HepG2 (cell line): Measurements from ENCODE around the gene NEK11. TPM values are rescaled to one million over a fixed set of nuclear protein-coding genes. Genes with fewer than 3 reads are reported as not detected.

ENCODE experiments used
- ATAC-seq: fragments of 200-7000 bp; cut with Tn5 transposase; 3 replicates; pipeline ENCODE4 v1.9.1; 2020; ENCODE audit warnings: mild to moderate bottlenecking, moderate library complexity
- BruUV-seq: library from RNA; stranded (reverse); fragments of 400-500 nt; replicated peaks from 2 replicates; lab custom pipeline; 2021; lab: Mats Ljungman, UMichigan
- CTCF ChIA-PET: fragments of 300-600 bp; formaldehyde crosslinking; extraction: SDS; loops from one replicate; lab custom pipeline; 2021; ENCODE audit warnings: low total read pairs, inconsistent platforms, low intra/inter-chr PET ratio; lab: Yijun Ruan, JAX
- POLR2A ChIA-PET: fragments of 350-600 bp; sonication (Branson Sonifier 250); formaldehyde crosslinking; loops from one replicate; lab custom pipeline; 2020; ENCODE audit warnings: antibody characterized with exemption, inconsistent platforms; lab: Yijun Ruan, JAX
- DNase-seq: peaks from one replicate; pipeline ENCODE4 v3.0.0-alpha.2; 2015; ENCODE audit warnings: low spot score
- FAIRE-seq: peaks from 3 replicates; lab custom pipeline; 2011; peaks lifted over from hg19 to GRCh38; lab: Jason Lieb, UNC
- H2AFZ ChIP-seq: one replicate; pipeline ENCODE4 v1.6.1; 2011; ENCODE audit warnings: low read length, inconsistent platforms
- H3K27ac ChIP-seq: fragments of 300-600 bp; 3 replicates; pipeline ENCODE4 v1.8.0; 2011; ENCODE audit warnings: mixed run types, mild to moderate bottlenecking, mixed read lengths, low read length, inconsistent platforms; ENCODE audit not compliant: insufficient read depth; ENCODE audit errors: extremely low read length
- H3K27me3 ChIP-seq, 2 experiments: fragments of 200-600 bp in 1 of 2; 2 replicates in 1 of 2; 3 replicates in 1 of 2; pipeline versions ENCODE4 v1.6.0 to v1.8.0; 2011; ENCODE audit warnings: low read length in 2 of 2, mild to moderate bottlenecking in 2 of 2, moderate library complexity in 2 of 2, inconsistent platforms in 1 of 2; ENCODE audit not compliant: insufficient read depth in 2 of 2, control insufficient read depth in 1 of 2
- H3K36me3 ChIP-seq, 2 experiments: fragments of 200-600 bp in 1 of 2; replicated peaks in 1 of 2; 2 replicates in 1 of 2; 3 replicates in 1 of 2; pipeline versions ENCODE4 v1.5.1 to v1.8.0; 2011; ENCODE audit warnings: low read length in 2 of 2, inconsistent platforms in 1 of 2; ENCODE audit not compliant: insufficient read depth in 2 of 2, control insufficient read depth in 1 of 2
- H3K4me1 ChIP-seq: 2 replicates; pipeline ENCODE4 v1.5.1; 2012; ENCODE audit warnings: low read length, inconsistent platforms; ENCODE audit not compliant: insufficient read depth
- H3K4me2 ChIP-seq: 2 replicates; pipeline ENCODE4 v1.6.0; 2011; ENCODE audit warnings: low read depth, low read length, inconsistent platforms
- H3K4me3 ChIP-seq, 3 experiments: fragments of 200-600 bp in 1 of 3; sonication (generic), shearing (Covaris generic) in 1 of 3; replicated peaks in 1 of 3; 2 replicates each; pipeline ENCODE4 v1.5.1; 2011 to 2016; ENCODE audit warnings: low read length in 3 of 3, inconsistent platforms in 2 of 3, low read depth in 2 of 3, mild to moderate bottlenecking in 2 of 3, control low read depth in 1 of 3, mixed read lengths in 1 of 3; ENCODE audit not compliant: insufficient read depth in 1 of 3
- H3K79me2 ChIP-seq: one replicate; pipeline ENCODE4 v1.6.1; 2011; ENCODE audit warnings: low read length, inconsistent platforms; ENCODE audit not compliant: insufficient read depth
- H3K9ac ChIP-seq: 2 replicates; pipeline ENCODE4 v1.6.0; 2011; ENCODE audit warnings: mild to moderate bottlenecking, low read depth, low read length, inconsistent platforms; ENCODE audit not compliant: insufficient read depth
- H3K9me3 ChIP-seq: 2 replicates; pipeline ENCODE4 v1.5.1; 2012; ENCODE audit warnings: mild to moderate bottlenecking, low read length
- H4K20me1 ChIP-seq: 2 replicates; pipeline ENCODE4 v1.6.0; 2011; ENCODE audit warnings: inconsistent platforms, mild to moderate bottlenecking, low read length, moderate library complexity; ENCODE audit not compliant: insufficient read depth
- ARNT2 ChIP-seq: sonication (generic); formaldehyde crosslinking; IDR thresholded peaks from 2 replicates; pipeline ENCODE4 v1.8.0; 2022; ENCODE audit warnings: mild to moderate bottlenecking, low read depth, missing genetic modification reagents, moderate library complexity
- ATF7 ChIP-seq, 2 experiments: fragments of 450-650 bp in 1 of 2; sonication (generic) in 1 of 2; formaldehyde crosslinking in 1 of 2; IDR thresholded peaks; 2 replicates each; pipeline versions ENCODE4 v1.4.0 to v1.6.1; 2016 to 2020; ENCODE audit warnings: antibody characterized with exemption in 1 of 2, mild to moderate bottlenecking in 1 of 2, missing genetic modification reagents in 1 of 2
- GZF1 ChIP-seq: sonication (generic); formaldehyde crosslinking; IDR thresholded peaks from 2 replicates; pipeline ENCODE4 v1.5.1; 2020; ENCODE audit warnings: mild to moderate bottlenecking, missing genetic modification reagents
- HNRNPK ChIP-seq: fragments of 200-400 bp; formaldehyde crosslinking; IDR thresholded peaks from 2 replicates; pipeline ENCODE4 v1.6.1; 2018; ENCODE audit warnings: low read length, low read depth, moderate library complexity, mild to moderate bottlenecking; ENCODE audit not compliant: poor library complexity, severe bottlenecking
- KDM4B ChIP-seq: sonication (generic); formaldehyde crosslinking; IDR thresholded peaks from 2 replicates; pipeline ENCODE4 v1.4.0; 2020; ENCODE audit warnings: missing genetic modification reagents
- RARG ChIP-seq: sonication (generic); formaldehyde crosslinking; IDR thresholded peaks from 2 replicates; pipeline ENCODE4 v1.4.0; 2020; ENCODE audit warnings: low read depth, mild to moderate bottlenecking, missing genetic modification reagents
- SNAPC2 ChIP-seq: sonication (generic); formaldehyde crosslinking; IDR thresholded peaks from 2 replicates; pipeline ENCODE4 v1.8.1; 2022; ENCODE audit warnings: mild to moderate bottlenecking, missing genetic modification reagents
- SP4 ChIP-seq: sonication (generic); formaldehyde crosslinking; IDR thresholded peaks from 2 replicates; pipeline ENCODE4 v1.8.1; 2023; ENCODE audit warnings: mild to moderate bottlenecking, missing genetic modification reagents
- ZBTB21 ChIP-seq: sonication (generic); formaldehyde crosslinking; IDR thresholded peaks from 2 replicates; pipeline ENCODE4 v1.4.0; 2020; ENCODE audit warnings: missing genetic modification reagents
- ZNF256 ChIP-seq: sonication (generic); formaldehyde crosslinking; conservative IDR thresholded peaks from 2 replicates; pipeline ENCODE4 v1.4.0; 2020; ENCODE audit warnings: missing genetic modification reagents
- ZSCAN31 ChIP-seq: sonication (generic); formaldehyde crosslinking; IDR thresholded peaks from 2 replicates; pipeline ENCODE4 v1.5.0; 2020; ENCODE audit warnings: low read depth, mild to moderate bottlenecking, missing genetic modification reagents
- WGBS: methylation state at CpG from one replicate; pipeline ENCODE4 v1.1.6; 2017; ENCODE audit warnings: low lambda C conversion rate; 5-methylcytosine and 5-hydroxymethylcytosine counted together
- in situ Hi-C: cut with HindIII; loops from 2 replicates; pipeline ENCODE4 v1.10.0; 2017; ENCODE audit warnings: low pct_unique_long_range_greater_than_20kb; ENCODE audit not compliant: extremely low pct_ligation_motif_present
- intact Hi-C: fragments of 100-400 bp; cut with micrococcal nuclease; formaldehyde crosslinking; loops from one replicate; pipeline ENCODE4 v1.10.0; 2022; ENCODE audit not compliant: unreplicated experiment
- polyA plus RNA-seq, 8 experiments: library from polyadenylated mRNA; depleted of rRNA in 3 of 8; stranded (reverse) in 7 of 8; unstranded in 1 of 8; fragments of >200 nt; fragmentation: Illumina TruSeq in 4 of 8; extraction: Trizol in 4 of 8; gene quantifications; 2 replicates each; pipeline versions ENCODE4 v1.2.1 to v1.2.3, GENCODE V29; 2011 to 2016; ENCODE audit warnings: low read depth in 4 of 8, missing spikeins in 1 of 8, mixed read lengths in 1 of 8; ENCODE audit not compliant: insufficient read depth in 1 of 8
- total RNA-seq, 5 experiments: library from RNA; depleted of rRNA; stranded (reverse); fragments of >200 nt; fragmentation: Illumina TruSeq; extraction: Trizol; gene quantifications; 2 replicates each; pipeline ENCODE4 v1.2.3, GENCODE V29; 2016; ENCODE audit warnings: low read depth in 1 of 5
- TF ChIP-seq, protein P1 (sequence below): sonication (generic); formaldehyde crosslinking; conservative IDR thresholded peaks from 2 replicates; pipeline ENCODE4 v1.8.0; 2022; ENCODE audit warnings: low read depth, missing genetic modification reagents
- TF ChIP-seq, protein P2 (sequence below): sonication (generic); formaldehyde crosslinking; conservative IDR thresholded peaks from 2 replicates; pipeline ENCODE4 v1.4.0; 2020; ENCODE audit warnings: mild to moderate bottlenecking, missing genetic modification reagents, moderate library complexity
- TF ChIP-seq, protein P3 (sequence below): sonication (generic); formaldehyde crosslinking; IDR thresholded peaks from 2 replicates; pipeline ENCODE4 v1.4.0; 2020; ENCODE audit warnings: missing genetic modification reagents, borderline replicate concordance

NEK11 gene
- total and polyA plus RNA-seq, 2 of the 13 experiments (the other 11 are each of a cell fraction or from before 2014, with no cell fraction given), result 0.95 to 2.2 TPM

DNA sequence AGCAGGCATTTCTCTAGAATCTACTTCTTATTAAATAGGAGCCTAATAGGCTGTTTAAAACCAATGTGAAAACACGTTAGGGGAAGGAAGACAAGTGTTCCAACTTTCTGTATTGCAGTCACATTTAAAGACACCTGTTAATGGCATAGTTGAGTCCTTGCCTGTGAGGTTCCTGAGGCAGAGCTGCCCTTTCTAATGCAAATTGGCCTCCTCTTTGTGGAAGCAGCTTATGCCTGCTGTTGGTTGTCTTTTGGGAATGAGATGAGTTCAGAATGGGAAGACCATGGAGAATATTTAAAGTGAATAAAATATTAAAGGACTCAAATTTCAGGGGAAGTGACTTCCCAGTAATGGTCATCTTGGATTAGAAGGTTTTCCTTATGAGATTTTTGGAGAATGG lies 51.2 kb downstream of the NEK11 start (continued):
- TF ChIP-seq, protein P1, sequence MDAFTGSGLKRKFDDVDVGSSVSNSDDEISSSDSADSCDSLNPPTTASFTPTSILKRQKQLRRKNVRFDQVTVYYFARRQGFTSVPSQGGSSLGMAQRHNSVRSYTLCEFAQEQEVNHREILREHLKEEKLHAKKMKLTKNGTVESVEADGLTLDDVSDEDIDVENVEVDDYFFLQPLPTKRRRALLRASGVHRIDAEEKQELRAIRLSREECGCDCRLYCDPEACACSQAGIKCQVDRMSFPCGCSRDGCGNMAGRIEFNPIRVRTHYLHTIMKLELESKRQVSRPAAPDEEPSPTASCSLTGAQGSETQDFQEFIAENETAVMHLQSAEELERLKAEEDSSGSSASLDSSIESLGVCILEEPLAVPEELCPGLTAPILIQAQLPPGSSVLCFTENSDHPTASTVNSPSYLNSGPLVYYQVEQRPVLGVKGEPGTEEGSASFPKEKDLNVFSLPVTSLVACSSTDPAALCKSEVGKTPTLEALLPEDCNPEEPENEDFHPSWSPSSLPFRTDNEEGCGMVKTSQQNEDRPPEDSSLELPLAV (CRISPR knock-in tag), result no peak
- TF ChIP-seq ZSCAN31 (CRISPR knock-in tag) (no peak), ATF7 (IDR thresholded peaks at IDR 0.05) (no peak), ATF7 (CRISPR knock-in tag; IDR thresholded peaks at IDR 0.05) (no peak), ZBTB21 (CRISPR knock-in tag) (no peak)

DNA sequence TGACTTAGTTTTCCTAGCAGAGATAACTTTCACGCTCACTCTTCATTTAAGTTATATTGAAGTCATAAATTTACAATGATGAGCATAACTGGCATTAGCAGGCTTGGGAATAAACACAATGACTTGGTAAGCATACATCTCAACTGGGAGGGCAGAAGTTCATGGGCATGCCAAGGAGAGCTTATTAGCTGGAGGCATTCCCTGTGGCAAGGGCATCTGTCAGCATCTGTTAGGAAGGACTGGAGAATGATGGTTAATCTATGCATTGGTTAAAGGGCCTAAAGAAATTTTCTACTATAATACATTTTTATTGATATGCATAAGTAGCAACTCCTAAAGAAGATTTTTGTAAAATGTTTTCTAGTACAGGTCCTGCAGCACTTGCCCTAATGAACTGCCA lies 52.4 kb downstream of the NEK11 start:
- Histone ChIP-seq H3K9me3 (no peaks in the 10 kb centered on the region), H2AFZ (no peak overlapping the region), H3K36me3 (no peaks in the 10 kb centered on the region), H3K4me2 (no peak overlapping the region), H3K9ac (no peak overlapping the region), H3K27me3 (no peaks in the 10 kb centered on the region; a peak in 1 of 5 replicates), H3K4me3 (no peak overlapping the region), H3K27ac (no peak overlapping the region), H4K20me1 (no peaks in the 10 kb centered on the region), H3K4me1 (no peaks in the 10 kb centered on the region), H3K79me2 (no peaks in the 10 kb centered on the region)
- ChIA-PET POLR2A (no interaction called here), CTCF (no interaction called here)
- in situ Hi-C loops, result no loop called here
- 67% methylated on average over 1 of the region's 1 CpG for WGBS
- BruUV-seq, result no TSS peak
- FAIRE-seq, result no peak
- no peak for ATAC-seq
- intact Hi-C loops, result no loop called here
- no peak for DNase-seq
- TF ChIP-seq GZF1 (CRISPR knock-in tag) (no peak), ZNF256 (CRISPR knock-in tag) (no peak), SNAPC2 (CRISPR knock-in tag) (no peak), RARG (CRISPR knock-in tag) (no peak), KDM4B (no peak), ARNT2 (CRISPR knock-in tag) (no peak), HNRNPK (no peak), SP4 (CRISPR knock-in tag) (no peak)
- TF ChIP-seq, protein P2, sequence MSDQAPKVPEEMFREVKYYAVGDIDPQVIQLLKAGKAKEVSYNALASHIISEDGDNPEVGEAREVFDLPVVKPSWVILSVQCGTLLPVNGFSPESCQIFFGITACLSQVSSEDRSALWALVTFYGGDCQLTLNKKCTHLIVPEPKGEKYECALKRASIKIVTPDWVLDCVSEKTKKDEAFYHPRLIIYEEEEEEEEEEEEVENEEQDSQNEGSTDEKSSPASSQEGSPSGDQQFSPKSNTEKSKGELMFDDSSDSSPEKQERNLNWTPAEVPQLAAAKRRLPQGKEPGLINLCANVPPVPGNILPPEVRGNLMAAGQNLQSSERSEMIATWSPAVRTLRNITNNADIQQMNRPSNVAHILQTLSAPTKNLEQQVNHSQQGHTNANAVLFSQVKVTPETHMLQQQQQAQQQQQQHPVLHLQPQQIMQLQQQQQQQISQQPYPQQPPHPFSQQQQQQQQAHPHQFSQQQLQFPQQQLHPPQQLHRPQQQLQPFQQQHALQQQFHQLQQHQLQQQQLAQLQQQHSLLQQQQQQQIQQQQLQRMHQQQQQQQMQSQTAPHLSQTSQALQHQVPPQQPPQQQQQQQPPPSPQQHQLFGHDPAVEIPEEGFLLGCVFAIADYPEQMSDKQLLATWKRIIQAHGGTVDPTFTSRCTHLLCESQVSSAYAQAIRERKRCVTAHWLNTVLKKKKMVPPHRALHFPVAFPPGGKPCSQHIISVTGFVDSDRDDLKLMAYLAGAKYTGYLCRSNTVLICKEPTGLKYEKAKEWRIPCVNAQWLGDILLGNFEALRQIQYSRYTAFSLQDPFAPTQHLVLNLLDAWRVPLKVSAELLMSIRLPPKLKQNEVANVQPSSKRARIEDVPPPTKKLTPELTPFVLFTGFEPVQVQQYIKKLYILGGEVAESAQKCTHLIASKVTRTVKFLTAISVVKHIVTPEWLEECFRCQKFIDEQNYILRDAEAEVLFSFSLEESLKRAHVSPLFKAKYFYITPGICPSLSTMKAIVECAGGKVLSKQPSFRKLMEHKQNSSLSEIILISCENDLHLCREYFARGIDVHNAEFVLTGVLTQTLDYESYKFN (CRISPR knock-in tag), result no peak
- TF ChIP-seq, protein P3, sequence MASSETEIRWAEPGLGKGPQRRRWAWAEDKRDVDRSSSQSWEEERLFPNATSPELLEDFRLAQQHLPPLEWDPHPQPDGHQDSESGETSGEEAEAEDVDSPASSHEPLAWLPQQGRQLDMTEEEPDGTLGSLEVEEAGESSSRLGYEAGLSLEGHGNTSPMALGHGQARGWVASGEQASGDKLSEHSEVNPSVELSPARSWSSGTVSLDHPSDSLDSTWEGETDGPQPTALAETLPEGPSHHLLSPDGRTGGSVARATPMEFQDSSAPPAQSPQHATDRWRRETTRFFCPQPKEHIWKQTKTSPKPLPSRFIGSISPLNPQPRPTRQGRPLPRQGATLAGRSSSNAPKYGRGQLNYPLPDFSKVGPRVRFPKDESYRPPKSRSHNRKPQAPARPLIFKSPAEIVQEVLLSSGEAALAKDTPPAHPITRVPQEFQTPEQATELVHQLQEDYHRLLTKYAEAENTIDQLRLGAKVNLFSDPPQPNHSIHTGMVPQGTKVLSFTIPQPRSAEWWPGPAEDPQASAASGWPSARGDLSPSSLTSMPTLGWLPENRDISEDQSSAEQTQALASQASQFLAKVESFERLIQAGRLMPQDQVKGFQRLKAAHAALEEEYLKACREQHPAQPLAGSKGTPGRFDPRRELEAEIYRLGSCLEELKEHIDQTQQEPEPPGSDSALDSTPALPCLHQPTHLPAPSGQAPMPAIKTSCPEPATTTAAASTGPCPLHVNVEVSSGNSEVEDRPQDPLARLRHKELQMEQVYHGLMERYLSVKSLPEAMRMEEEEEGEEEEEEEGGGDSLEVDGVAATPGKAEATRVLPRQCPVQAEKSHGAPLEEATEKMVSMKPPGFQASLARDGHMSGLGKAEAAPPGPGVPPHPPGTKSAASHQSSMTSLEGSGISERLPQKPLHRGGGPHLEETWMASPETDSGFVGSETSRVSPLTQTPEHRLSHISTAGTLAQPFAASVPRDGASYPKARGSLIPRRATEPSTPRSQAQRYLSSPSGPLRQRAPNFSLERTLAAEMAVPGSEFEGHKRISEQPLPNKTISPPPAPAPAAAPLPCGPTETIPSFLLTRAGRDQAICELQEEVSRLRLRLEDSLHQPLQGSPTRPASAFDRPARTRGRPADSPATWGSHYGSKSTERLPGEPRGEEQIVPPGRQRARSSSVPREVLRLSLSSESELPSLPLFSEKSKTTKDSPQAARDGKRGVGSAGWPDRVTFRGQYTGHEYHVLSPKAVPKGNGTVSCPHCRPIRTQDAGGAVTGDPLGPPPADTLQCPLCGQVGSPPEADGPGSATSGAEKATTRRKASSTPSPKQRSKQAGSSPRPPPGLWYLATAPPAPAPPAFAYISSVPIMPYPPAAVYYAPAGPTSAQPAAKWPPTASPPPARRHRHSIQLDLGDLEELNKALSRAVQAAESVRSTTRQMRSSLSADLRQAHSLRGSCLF, result no peak
